ENCODE data around the gene MARVELD3.
"Not testable (repeated sequence)": the region's sequence is repeated elsewhere in the genome, so short reads cannot be mapped to it uniquely, and the experiment has no call there.

Gene MARVELD3

DNA sequence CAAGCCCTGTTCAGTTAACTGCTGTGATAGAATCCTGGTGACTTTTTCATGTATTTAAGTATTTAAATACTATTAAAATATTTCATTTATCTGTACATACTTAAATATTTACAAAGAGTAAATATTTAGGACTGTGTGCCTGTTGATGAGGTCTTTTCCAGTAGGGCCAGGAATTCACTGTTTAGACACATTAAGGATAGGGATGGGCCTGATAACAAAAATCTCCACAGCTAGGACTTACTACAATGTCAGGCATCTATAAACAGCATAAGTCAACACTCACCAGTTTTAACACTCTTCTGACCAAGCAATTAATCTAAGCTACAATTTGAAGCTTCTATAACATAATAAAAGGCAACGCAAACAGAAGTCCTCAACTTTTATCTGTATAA, 47.6 kb downstream of the MARVELD3 start:
- DNase-seq = no peak

DNA sequence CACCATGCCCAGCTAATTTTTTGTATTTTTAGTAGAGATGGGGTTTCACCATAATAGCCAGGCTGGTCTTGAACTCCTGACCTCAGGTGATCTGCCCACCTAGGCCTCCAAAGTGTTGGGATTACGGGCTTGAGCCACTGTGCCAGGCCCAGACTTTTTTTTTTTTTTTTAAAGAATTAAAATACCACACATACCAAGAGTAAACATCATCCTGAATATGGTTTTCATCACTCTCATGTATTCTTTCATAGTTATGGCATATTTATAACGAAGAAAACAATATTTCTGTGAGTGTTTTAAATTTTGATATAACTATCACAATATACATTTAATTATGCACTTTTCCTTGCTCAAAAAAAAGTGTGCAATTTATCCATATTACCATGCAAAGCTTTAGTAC, 48.2 kb downstream of the MARVELD3 start:
- DNase-seq = no peak

DNA sequence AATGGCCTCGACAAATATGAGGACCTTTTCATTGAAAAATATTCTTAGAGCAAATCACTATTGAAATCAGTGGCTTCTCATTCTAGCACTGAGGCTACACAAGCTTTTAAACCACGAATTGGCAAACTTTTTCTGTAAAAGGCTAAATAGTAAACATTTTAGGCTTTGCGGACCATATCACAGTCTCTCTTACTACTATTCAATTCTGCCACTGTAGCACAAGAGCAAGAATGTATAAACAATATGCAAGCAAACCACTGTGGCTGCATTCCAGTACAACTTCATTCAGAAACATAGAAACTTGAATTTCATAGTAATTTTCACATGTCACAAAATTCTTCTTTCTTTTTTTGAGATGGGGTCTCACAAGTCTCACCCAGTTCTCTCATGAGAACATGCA, 49.4 kb downstream of the MARVELD3 start:
- no peak for DNase-seq

DNA sequence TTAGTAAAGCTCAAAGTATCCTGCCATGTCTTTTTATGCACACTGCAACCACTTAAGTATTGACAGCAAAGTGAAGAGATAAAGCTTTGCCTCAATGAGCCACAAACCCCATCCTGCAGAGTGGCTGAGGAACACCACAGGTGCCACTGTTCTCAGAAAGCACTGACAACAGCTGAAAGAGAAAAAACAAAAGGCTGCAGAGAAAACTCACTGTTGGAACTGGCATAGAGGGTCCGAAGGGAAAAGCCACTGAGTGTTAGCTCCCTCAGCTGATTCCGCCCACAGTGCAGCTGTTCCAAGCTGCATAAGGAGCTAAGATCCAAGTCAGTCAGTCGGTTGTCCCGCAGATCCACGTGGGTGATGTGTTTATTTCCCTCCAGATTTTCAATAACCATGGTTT, 50.3 kb downstream of the MARVELD3 start:
- DNase-seq = no peak

DNA sequence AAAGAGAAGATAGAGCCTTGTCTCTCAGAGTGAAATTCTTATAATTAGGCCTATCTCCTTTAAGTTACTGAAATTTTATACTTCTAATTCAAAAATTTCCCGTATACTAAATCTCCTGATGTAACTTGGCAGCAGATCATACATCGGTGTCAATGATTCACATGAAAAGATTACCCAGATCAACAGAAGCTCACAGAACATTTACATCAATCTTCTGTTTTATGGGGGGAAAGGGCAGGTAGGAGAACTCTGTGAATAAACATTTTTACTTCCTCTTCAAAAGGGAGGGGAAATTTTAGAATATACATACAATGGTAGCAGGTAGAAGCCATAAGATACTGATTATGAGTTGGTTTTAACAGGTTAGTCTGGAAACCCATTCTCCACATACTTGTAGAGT, 55.4 kb downstream of the MARVELD3 start:
- DNase-seq = no peak

DNA sequence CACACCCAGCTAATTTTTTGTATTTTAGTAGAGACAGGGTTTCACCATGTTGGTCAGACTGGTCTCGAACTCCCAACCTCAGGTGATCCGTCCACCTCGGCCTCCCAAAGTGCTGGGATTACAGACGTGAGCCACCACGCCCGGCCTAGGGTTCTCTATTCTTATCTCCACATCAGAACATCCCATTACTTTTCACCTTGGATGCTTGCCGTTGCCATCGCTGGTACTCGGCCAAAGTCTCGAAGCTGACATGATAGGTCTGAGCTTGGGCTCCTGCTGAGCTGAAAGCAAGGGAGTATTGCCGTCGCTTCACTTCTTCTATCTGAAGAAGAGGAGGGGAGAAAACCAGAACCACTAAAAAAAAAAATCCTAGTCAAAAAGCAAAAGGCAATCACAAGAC, 58.3 kb downstream of the MARVELD3 start:
- DNase-seq = not testable (repeated sequence)
